Measurements from ENCODE around the gene RECQL5.
"Not testable (repeated sequence)": the region's sequence is repeated elsewhere in the genome, so short reads cannot be mapped to it uniquely, and the experiment has no call there.

Gene RECQL5

GRCh38 chr17:75645889-75646637 lies 20.9 kb downstream of the RECQL5 start:
- no peak for DNase-seq

GRCh38 chr17:75645501-75645888 lies 21.5 kb downstream of the RECQL5 start:
- no peak for DNase-seq

- no peak for DNase-seq
These were observed 23.3 kb downstream of the RECQL5 start for GRCh38 chr17:75643643-75644017.

- no peak for DNase-seq
These were observed 23.9 kb downstream of the RECQL5 start for GRCh38 chr17:75642784-75643642.

GRCh38 chr17:75642182-75642783 lies 24.7 kb downstream of the RECQL5 start:
- DNase-seq: no peak

- DNase-seq: no peak
These were observed 25.6 kb downstream of the RECQL5 start for GRCh38 chr17:75641343-75641742.

- no peak for DNase-seq
These were observed 26.3 kb downstream of the RECQL5 start for GRCh38 chr17:75640556-75641119.

GRCh38 chr17:75639771-75640555 lies 27.0 kb downstream of the RECQL5 start:
- DNase-seq: no peak

GRCh38 chr17:75639327-75639726 lies 27.6 kb downstream of the RECQL5 start:
- no peak for DNase-seq

- no peak for DNase-seq
These were observed 28.1 kb downstream of the RECQL5 start for GRCh38 chr17:75638893-75639292.

GRCh38 chr17:75638039-75638438 lies 28.9 kb downstream of the RECQL5 start:
- not testable (repeated sequence) for DNase-seq

GRCh38 chr17:75637551-75637950 lies 29.4 kb downstream of the RECQL5 start:
- DNase-seq: no peak

GRCh38 chr17:75637143-75637538 lies 29.8 kb downstream of the RECQL5 start:
- DNase-seq: no peak

- DNase-seq: no peak
These were observed 30.4 kb downstream of the RECQL5 start for GRCh38 chr17:75636381-75637142.

- DNase-seq: no peak
These were observed 31.2 kb downstream of the RECQL5 start for GRCh38 chr17:75635610-75636202.

GRCh38 chr17:75634754-75635609 lies 32.0 kb downstream of the RECQL5 start:
- DNase-seq: no peak

- DNase-seq: no peak
These were observed 32.6 kb downstream of the RECQL5 start for GRCh38 chr17:75634376-75634740.

GRCh38 chr17:75633486-75634375 lies 33.2 kb downstream of the RECQL5 start:
- DNase-seq: peak; percentile 84

GRCh38 chr17:75632863-75633485 lies 34.0 kb downstream of the RECQL5 start, which contains the start of gene SMIM5:
TSS of gene SMIM5 (plus strand) at chr17:75633434. CDS start at chr17:75640202, 6,768 bp downstream.
- DNase-seq: peak; percentile 16
